Measurements from ENCODE around the gene EIF5A. TPM values are rescaled to one million over a fixed set of nuclear protein-coding genes. Genes with fewer than 3 reads are reported as not detected.

The EIF5A gene
- total RNA-seq, 1 experiment from 2014 or later = 345 TPM

DNA sequence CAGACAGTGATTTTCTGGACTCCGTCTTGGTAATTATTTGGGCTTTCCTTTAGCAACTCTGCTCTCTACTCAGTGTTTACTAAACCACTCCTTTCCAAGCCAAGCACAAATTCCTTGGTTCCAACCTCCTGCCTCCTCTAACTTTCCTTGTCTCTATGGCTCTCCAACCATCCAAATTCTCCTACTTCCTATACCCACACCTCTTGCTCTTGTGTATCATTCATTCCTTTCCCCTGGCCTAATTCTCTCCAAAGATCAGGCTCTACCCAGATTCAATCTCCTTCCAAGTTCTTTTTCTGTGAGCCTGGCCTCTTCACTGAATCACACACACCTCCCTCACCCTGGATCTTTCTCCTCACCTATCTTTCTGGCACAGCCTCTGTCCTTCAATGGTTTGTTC, 20.6 kb downstream of the EIF5A start:
- H3K36me3 Mint-ChIP-seq (ENCODE audit: insufficient read depth, unreplicated experiment) = peaks cover 11% of the 10 kb centered on the region
- peaks cover 10% of the 10 kb centered on the region for H3K4me1 Mint-ChIP-seq (ENCODE audit: low read depth, unreplicated experiment)
- no peak for DNase-seq
- intact Hi-C loops (cut with micrococcal nuclease; ENCODE audit: unreplicated experiment) = loop anchor here (2.0 kb wide), 1 partner anchor 13 kb away; the partner anchor contains the start of gene GPS2
- H3K4me3 Mint-ChIP-seq (ENCODE audit: unreplicated experiment) = peak overlapping the region; percentile 76
- ChIA-PET CTCF (no interaction called here), POLR2A (no interaction called here)
- Histone ChIP-seq H3K27me3 (replicated peaks; ENCODE audit: control insufficient read depth, insufficient read depth, low read length) (no peaks in the 10 kb centered on the region), H3K4me3 (ENCODE audit: low read depth, low read length) (peak overlapping the region; percentile 89; the same call in 1 of the 2 replicates), H3K9me3 (no peaks in the 10 kb centered on the region), H3K4me1 (0 out of 2 replicates have a peak, but pooled peaks cover 4% of the 10 kb centered on the region), H3K36me3 (ENCODE audit: control insufficient read depth, insufficient read depth, low read length) (no peaks in the 10 kb centered on the region; the same call in 1 of the 2 replicates)
- BruUV-seq (replicated peaks) = no TSS peak
- no peaks in the 10 kb centered on the region for H3K27me3 Mint-ChIP-seq (ENCODE audit: insufficient read depth, unreplicated experiment)
- TF ChIP-seq, protein P1, sequence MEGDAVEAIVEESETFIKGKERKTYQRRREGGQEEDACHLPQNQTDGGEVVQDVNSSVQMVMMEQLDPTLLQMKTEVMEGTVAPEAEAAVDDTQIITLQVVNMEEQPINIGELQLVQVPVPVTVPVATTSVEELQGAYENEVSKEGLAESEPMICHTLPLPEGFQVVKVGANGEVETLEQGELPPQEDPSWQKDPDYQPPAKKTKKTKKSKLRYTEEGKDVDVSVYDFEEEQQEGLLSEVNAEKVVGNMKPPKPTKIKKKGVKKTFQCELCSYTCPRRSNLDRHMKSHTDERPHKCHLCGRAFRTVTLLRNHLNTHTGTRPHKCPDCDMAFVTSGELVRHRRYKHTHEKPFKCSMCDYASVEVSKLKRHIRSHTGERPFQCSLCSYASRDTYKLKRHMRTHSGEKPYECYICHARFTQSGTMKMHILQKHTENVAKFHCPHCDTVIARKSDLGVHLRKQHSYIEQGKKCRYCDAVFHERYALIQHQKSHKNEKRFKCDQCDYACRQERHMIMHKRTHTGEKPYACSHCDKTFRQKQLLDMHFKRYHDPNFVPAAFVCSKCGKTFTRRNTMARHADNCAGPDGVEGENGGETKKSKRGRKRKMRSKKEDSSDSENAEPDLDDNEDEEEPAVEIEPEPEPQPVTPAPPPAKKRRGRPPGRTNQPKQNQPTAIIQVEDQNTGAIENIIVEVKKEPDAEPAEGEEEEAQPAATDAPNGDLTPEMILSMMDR (IDR thresholded peaks at IDR 0.05; ENCODE audit: insufficient read depth in 1 of 2, low read depth in 1 of 2, low read length in 1 of 2, severe bottlenecking in 1 of 2, unreplicated experiment in 1 of 2) = no peak
- no peak overlapping the region for H3K27ac Mint-ChIP-seq (ENCODE audit: unreplicated experiment)
- no peaks in the 10 kb centered on the region for H3K9me3 Mint-ChIP-seq (ENCODE audit: unreplicated experiment)

GRCh38 chr17:7328840-7329373, 21.5 kb downstream of the EIF5A start, which contains the start of gene NEURL4:
Gene NEURL4, minus strand, starts transcription at chr17:7329335. Its CDS starts 23 bp downstream, at chr17:7329312.
- Mint-ChIP-seq H3K9me3 (ENCODE audit: unreplicated experiment) (no peaks in the 10 kb centered on the region), H3K4me1 (ENCODE audit: low read depth, unreplicated experiment) (peaks cover 10% of the 10 kb centered on the region), H3K4me3 (ENCODE audit: unreplicated experiment) (peak within 1 kb of the TSS; percentile 76), H3K36me3 (ENCODE audit: insufficient read depth, unreplicated experiment) (peaks cover 11% of the 10 kb centered on the region), H3K27ac (ENCODE audit: unreplicated experiment) (peak within 1 kb of the TSS; percentile 48), H3K27me3 (ENCODE audit: insufficient read depth, unreplicated experiment) (no peaks in the 10 kb centered on the region)
- TF ChIP-seq, protein P1 (IDR thresholded peaks at IDR 0.05; ENCODE audit: insufficient read depth in 1 of 2, low read depth in 1 of 2, low read length in 1 of 2, severe bottlenecking in 1 of 2, unreplicated experiment in 1 of 2) = no peak
- no peaks in the 10 kb centered on the region for H3K9me3 ChIP-seq
- H3K4me1 ChIP-seq = 0 out of 2 replicates have a peak, but pooled peaks cover 4% of the 10 kb centered on the region
- intact Hi-C loops (cut with micrococcal nuclease; ENCODE audit: unreplicated experiment) = loop anchor here (2.0 kb wide), 1 partner anchor 14 kb away; the partner anchor contains the start of gene GPS2
- H3K36me3 ChIP-seq (ENCODE audit: control insufficient read depth, insufficient read depth, low read length) = no peaks in the 10 kb centered on the region; the same call in 1 of the 2 replicates
- ChIA-PET CTCF (interaction anchor here (1.0 to 1.5 kb wide), 3 partner anchors 15 to 108 kb away, joined by 3 to 4 read pairs (median 3); partner anchors contain the start of gene TMEM256), POLR2A (interaction anchor here (0.6 to 1.0 kb wide), 6 partner anchors 15 to 360 kb away, joined by 3 to 7 read pairs (median 4); partner anchors contain the start of genes ACADVL, DLG4 and TMEM256)
- no peaks in the 10 kb centered on the region for H3K27me3 ChIP-seq (replicated peaks; ENCODE audit: control insufficient read depth, insufficient read depth, low read length)
- no TSS peak for BruUV-seq (replicated peaks)
- DNase-seq = no peak
- peak within 1 kb of the TSS; percentile 89 for H3K4me3 ChIP-seq (ENCODE audit: low read depth, low read length)

GRCh38 chr17:7329374-7329996, 22.1 kb downstream of the EIF5A start:
- H3K4me1 ChIP-seq = 0 out of 2 replicates have a peak, but pooled peaks cover 4% of the 10 kb centered on the region
- peak overlapping the region; percentile 76 for H3K4me3 Mint-ChIP-seq (ENCODE audit: unreplicated experiment)
- peak overlapping the region; percentile 89 for H3K4me3 ChIP-seq (ENCODE audit: low read depth, low read length)
- ChIA-PET CTCF (interaction anchor here (0.9 to 1.5 kb wide), 6 partner anchors 9 to 109 kb away, joined by 3 to 5 read pairs (median 3); partner anchors contain the start of gene TMEM256), POLR2A (interaction anchor here (0.5 to 1.0 kb wide), 14 partner anchors 14 to 359 kb away, joined by 3 to 7 read pairs (median 4); partner anchors contain the start of genes ACADVL, DLG4, GPS2 and PLSCR3)
- no peaks in the 10 kb centered on the region for H3K27me3 ChIP-seq (replicated peaks; ENCODE audit: control insufficient read depth, insufficient read depth, low read length)
- no peaks in the 10 kb centered on the region for H3K9me3 Mint-ChIP-seq (ENCODE audit: unreplicated experiment)
- intact Hi-C loops (cut with micrococcal nuclease; ENCODE audit: unreplicated experiment) = loop anchor here (2.0 kb wide), 1 partner anchor 15 kb away; the partner anchor contains the start of gene GPS2
- DNase-seq = peak; percentile 93 to 97
- H3K27ac Mint-ChIP-seq (ENCODE audit: unreplicated experiment) = peak overlapping the region; percentile 48
- BruUV-seq (replicated peaks) = no TSS peak
- no peaks in the 10 kb centered on the region for H3K27me3 Mint-ChIP-seq (ENCODE audit: insufficient read depth, unreplicated experiment)
- TF ChIP-seq, protein P1 (IDR thresholded peaks at IDR 0.05; ENCODE audit: insufficient read depth in 1 of 2, low read depth in 1 of 2, low read length in 1 of 2, severe bottlenecking in 1 of 2, unreplicated experiment in 1 of 2) = no peak
- H3K4me1 Mint-ChIP-seq (ENCODE audit: low read depth, unreplicated experiment) = peaks cover 10% of the 10 kb centered on the region
- H3K9me3 ChIP-seq = no peaks in the 10 kb centered on the region
- no peaks in the 10 kb centered on the region; the same call in 1 of the 2 replicates for H3K36me3 ChIP-seq (ENCODE audit: control insufficient read depth, insufficient read depth, low read length)
- H3K36me3 Mint-ChIP-seq (ENCODE audit: insufficient read depth, unreplicated experiment) = peaks cover 11% of the 10 kb centered on the region

All from Caco-2 (cell line).